GM19035 (cell line): ENCODE measurements around the gene LMOD3.

ENCODE experiments used
- ATAC-seq: cut with Tn5 transposase; IDR thresholded peaks from one replicate; pipeline ENCODE4 v1.9.1; 2021; ENCODE audit not compliant: unreplicated experiment

Gene LMOD3

DNA sequence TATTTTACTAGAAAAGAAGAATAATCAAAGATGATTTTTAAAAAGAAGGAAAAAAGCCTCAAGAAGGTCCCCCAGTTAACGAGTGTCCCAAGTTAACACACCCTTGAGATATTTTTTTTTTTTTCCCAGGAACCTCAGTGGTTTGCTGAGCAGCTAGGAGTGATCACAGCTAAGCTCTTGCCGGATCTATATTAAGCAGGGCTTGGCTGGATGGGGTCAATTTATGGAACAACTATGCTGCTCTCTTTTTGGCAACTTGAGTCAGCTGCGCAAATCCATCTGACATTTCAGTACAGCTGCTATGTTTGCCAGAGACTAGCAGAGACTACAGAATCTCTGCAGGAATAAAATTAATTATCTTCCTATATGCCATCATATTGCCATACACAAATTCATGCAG is at the start of gene LMOD3:
Gene LMOD3, minus strand, starts transcription at position 193 of the 400 bp plus-strand sequence. CDS start 209 bp downstream, outside the sequence.
- no peak for ATAC-seq

DNA sequence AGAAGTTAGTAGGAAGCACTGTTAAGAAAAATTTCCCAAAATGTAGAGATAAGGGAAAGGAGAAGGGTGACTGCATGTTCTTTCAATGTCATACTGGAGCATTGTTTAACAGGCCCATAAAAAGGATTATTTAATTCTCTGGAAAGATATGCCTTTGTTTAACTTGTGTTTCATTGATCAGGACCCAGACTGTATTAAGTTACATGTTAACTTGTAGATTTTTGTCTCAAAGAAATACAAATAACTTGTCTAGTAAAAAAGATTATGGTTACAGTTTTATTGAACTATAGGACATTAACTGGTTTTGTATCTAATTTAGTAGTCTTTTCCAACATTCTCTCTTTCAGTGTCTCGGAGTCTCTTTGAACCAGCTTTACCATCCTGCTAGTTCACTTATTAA is 49.7 kb upstream of the LMOD3 start:
- no peak for ATAC-seq

DNA sequence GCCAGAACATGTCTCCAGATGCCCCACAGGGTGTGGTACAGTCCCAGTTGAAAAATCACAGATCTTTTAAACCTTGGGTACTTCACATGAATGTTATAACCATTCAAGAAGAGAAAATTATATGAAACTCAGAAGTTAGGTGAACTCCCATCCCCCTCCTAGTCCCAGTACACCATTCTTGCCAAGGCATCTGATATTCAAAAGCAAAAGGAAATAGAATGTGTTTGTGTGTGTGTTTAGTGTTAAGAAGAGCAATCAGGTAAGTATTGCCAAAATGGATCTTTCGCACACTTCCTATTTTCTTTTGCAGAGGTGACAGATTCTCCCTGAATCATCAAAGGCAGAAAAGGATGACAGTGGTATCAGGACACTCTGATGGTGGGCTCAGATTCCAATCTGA is 44.1 kb upstream of the LMOD3 start:
- ATAC-seq, result no peak

DNA sequence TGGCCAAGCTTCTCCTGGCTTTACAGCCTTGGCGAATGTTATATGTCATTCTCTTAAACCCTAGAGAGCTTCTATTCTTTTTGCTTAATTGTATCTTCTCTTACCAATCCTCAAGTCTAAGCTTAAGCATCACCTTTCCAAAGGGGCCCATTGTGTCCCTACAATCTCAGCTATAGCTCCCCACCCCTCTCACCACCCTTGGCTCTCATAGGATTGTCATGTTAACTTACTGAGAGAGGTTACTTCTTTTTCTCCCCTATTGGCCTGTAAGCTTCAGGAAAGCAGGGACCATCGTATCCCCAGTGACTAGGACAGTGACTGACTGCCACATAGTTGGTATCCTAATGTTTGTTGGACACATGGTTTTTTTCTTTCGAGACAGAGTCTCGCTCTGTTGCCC is 43.3 kb upstream of the LMOD3 start:
- no peak for ATAC-seq

DNA sequence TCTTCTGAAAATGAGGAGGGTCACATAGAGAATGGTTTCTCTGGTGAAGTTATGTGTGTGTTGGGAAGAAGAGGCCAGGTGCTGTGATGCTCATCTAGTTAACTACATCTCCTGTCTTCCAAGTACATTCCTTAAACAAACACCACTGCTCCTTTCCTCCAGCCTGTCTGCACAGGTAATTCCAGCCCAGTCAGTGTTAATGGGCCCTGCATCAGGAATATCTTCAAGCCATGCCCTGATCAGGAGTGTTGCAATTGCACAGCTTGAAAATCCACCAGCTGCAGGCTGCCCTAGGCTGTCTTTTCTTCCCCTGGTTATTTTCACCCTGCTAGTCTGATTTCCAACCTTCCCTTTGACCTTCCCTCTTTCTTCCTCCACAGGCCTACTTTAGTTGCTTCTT is 41.9 kb upstream of the LMOD3 start:
- no peak for ATAC-seq

DNA sequence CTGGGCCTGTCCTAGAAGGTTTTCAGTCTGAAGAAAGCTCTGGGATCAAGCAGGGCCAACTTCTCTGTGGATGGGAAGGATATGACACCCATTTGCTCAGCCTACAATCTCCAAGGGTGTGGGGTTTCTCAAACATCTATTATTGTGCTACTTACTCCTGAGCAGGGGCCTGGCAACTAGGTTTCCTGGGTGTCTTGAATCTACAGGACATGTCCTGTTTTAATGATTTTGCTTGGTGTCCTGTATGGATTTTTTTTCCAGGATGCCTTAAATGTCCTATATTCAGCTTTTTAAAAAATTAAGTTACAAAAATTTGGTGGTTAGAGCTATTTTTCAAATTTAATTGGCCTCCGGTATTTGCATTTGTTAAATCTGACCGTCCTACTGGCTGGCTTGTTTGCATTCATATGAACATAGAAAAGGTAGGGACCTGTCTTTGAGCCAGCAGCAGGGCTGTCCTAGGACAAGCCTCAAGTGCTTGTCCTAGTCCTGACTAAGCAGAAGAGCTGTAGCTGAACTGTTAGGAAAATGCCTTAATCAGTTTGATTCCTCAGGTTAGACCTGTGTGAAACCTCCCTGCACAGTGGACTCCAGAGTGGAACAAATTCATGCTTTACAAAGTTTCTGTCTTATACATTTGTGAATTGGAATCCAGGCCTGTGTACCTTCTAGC is 40.0 kb upstream of the LMOD3 start:
- ATAC-seq, result no peak

DNA sequence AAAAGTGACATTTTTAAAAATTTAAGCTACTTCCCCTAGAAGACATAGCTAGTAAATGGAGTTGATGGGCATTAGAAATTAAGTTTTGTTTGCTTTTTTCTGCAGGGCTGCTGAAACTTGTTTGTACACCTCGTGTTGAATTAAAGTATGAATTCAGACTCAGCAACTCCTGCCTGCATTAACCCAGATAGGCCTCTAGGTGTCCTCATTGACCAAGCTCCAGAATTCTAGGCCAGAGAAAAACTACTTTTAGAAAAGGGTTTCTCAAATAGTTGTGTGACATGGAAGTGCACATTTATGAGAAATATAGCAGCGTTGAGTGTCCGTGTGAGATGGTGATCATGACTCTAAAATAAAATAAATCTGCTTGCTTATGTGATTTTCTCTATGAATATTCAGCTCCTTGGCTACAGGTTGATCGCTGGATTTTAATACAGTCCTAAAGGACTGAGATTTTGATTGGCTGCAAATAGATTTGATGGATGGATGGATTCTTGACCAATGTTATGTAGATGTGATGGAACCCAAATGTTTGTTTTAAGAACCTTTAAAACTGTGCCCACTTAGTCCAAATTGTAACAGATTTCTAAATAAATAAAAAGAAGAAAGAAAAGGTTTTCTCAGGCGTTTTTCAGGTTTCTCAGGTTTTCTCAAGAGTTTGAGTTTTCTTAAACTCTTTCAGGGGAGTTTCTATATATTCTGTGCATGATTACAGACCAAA is 39.4 kb upstream of the LMOD3 start:
- ATAC-seq, result no peak

DNA sequence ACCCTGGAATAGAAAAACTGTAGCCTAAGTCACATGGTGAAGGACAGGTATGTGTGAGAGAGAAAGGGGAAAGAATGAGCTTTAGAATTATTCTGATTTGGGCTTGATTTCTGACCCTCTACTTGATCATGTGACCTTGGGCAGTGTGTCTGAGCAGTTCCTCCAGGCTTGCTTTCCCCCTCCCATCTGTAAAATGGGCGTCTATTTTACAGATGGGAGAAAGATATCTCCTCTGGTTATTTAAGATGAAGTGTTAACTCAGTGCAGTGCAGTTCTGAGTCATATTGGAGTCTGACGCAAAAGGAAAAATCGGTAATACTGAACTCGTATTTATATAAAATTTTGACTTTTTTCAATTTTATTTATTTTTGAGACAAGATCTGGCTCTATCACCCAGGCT is 38.1 kb upstream of the LMOD3 start:
- no peak for ATAC-seq

DNA sequence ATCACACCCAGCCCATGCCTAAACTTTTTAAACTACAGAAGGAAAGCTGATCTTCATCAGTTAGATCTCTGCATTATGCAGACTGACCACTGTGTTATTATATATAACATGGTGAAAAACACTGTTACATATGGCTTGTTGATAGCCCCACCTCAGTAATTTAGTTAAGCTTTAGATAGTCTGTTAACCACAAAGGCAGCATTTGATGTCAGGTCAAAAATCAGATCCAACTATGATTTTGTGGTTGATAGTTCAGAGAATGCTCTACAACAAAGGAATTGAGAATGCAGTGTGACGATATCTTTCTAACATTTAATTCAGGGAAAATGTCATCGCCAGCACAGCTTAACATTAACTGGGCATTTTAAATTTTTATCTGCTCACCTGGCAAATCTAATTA is 37.7 kb upstream of the LMOD3 start:
- no peak for ATAC-seq

DNA sequence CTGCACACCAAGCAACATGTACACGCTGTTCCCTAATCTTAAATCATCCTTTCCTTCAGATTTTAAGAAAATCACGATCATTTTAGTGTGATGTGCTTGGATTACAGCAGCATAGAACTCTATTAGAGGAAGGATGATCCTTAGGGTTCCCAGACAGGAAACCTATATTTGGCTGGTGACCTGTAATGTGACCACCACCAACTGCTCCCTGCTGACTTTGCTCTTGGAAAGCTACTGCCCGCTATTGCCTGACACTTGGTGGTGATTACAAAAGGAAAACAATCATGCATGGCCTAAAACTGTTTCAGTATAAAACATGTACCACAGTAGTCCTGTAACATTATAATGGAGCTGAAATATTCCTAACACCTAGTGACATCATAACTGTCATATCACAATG is 27.2 kb upstream of the LMOD3 start:
- ATAC-seq, result no peak

DNA sequence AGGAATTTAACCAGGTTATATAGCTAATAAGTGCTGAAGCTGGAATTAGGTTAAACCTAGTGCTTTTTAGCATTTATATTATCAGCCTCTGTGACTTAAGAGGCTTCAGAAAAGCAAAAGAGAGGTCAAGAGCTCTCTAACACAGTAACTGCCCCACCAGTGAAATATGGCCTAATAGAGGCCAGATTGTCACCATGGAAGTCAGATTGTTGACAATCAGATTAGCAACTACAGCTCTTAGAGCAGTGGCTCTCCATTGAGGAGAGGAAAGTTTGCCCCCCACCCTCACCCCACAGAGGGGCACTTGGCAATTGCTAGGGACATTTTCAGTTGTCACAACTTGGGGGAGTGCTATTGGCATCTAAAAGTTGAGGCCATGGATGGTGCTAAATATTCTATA is 23.3 kb upstream of the LMOD3 start:
- ATAC-seq, result no peak

DNA sequence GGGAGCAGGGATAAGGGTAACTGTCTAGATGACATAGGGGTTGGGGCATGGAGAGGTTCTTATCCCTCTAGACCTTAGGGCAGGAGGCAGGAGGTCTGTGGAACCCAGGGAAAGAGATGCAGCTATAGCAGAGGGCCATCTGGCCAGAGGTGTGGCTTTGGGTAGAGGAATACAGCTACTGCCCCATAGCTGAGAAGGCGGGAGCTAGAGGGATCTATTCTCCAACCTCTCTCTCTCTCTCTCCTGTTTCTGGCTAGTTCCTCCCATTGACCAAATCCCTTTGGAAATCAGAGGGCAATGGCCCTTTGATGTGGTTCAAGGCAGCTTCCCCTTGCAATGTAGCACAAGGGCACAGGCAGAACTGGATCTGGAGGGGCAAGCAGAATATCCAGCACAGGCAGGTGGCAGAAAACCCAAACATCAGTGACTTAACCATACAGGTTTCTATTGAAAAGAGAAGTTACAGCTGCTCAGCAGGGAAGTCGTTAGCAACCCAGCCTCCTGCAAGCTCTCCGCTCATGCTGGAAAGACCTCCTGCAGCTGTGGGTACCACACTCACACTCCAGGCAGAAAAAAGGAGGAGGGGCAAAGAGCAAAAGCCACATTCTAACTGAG is 22.3 kb upstream of the LMOD3 start:
- no peak for ATAC-seq

DNA sequence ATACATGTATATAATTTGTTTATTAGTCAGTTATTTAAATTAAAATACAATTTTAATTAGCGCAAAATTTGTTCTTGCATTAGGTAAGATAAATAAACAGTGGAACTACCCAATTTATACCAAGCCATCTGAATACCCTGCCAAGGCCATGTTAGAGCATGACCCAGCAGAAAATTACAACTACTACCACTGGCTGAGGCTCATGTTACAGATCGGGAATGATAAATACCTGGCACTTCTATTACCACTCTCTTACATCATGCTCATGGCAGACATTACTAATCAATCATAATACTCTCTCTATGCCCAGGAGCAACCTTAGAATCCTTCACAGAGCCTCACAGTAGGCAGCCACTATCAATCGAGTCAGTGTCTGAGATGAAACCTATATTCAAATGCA is 21.2 kb upstream of the LMOD3 start:
- ATAC-seq, result no peak

DNA sequence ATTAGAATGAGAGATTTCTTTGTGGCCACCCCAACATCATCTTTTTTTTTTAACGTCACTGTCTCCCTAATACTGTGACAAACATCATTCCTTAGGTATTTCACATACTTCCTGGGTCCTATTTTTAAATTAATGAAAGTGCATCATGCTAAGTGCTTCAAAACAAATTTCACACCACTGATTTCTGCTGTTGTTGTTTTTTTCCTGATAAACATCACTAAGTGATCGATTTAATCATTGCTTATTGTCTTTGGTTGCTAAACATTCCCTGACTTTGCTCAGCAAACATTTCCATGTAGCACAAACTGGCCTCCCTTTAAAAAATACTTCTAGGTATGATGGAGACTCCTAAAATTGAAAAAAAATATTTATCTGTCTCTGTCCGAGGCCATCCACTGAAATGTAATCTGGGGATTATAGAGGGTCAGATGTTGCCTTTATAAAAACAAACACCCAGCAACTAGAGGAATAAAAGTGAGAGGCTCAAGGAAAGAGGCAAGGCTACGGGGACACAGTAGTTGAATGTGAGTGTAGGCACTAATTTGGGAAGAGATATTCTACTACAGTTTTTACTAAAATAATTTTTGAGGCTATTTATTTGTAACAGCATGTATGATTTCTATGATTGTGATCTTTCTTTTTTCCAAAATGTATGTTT is 20.5 kb upstream of the LMOD3 start:
- ATAC-seq, result no peak

DNA sequence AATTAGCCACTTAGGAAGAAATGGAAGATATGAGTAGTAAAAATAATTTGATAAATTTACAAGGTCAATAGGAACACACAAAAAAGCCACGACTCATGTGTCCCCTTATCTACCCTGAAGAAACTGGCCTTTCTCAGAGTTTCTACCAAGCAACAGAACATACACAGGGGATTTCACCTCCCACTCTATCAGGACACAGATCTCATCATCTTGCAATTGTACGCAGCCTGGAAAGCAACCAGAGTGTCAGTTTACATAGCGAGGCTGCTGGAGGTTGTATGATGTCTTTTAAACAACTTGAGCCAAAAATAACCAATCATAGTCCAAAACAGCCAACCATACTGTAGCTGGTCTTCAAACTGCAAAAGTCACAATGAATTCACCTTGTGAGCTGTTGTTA is 19.7 kb upstream of the LMOD3 start:
- ATAC-seq, result no peak

DNA sequence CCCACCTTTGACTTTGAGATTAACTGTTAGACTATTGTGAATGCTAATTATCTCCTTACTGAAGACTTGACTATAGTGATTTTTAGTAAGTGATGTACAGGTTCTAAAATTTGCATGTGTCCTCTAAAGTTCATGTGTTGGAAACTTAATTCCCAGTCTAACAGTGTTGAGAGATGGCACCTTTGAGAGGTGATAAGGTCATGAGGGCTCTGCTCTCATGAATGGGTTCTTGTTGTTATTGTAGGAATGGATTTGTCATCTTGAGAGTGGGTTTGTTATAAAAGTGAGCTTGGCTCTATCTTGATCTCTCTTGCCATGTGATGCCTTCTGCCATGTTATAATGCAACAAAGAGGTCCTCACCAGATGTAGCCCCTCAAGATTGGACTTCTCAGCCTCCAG is 18.9 kb upstream of the LMOD3 start:
- ATAC-seq, result no peak

DNA sequence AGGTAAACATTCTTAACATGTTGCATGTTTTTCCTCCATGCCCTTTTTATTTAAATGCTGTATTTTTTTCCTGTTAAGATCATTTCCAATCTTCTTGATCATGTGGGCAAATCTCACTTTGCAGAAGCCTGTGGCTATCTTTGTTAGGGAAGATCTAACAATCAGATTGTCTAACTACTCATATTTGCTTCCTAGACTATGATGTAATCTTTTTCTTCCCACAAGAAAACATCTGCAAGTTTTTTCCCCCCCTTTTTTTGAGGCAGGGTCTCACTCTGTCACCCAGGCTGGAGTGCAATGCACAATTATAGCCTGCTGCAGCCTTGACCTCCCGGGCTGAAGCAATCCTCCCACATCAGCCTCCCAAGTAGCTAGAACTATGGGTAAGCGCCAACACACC is 15.0 kb upstream of the LMOD3 start:
- ATAC-seq, result no peak

DNA sequence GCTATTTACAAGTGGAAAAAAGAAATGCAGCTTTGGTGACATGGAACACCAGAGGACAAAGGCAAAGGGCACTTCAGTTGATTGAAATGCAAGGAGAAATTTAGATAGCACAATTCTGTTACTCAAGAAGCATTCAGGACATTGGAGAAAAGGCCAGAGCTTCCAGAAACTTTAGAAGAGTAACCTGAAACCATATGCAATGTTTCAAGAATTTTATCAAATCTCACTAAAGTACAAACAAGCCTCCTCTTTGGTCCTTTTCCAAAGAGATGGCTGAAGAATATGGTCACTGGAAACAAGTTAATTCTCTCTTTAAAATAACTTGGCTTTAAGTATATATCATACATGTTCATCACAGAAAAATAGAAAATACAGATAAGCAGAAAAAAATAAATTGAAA is 14.6 kb upstream of the LMOD3 start:
- no peak for ATAC-seq

DNA sequence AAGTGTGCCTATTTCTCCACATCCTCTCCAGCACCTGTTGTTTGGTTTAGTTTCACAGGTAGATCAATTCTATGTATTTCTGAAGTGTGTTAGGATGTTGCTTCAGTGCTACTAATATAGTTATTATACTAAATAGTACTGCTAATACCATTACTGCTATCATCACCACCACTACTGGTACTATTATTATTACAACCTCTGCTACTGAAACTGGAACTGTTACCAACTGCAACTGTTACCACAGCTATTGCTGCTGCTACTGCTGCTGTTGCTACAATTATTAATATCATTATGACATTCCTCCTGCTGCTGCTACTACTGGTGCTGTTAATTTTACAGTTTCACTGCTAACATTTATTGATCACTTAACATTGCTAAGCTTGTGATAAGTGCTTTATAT is 8.3 kb upstream of the LMOD3 start:
- ATAC-seq, result peak; percentile 91

DNA sequence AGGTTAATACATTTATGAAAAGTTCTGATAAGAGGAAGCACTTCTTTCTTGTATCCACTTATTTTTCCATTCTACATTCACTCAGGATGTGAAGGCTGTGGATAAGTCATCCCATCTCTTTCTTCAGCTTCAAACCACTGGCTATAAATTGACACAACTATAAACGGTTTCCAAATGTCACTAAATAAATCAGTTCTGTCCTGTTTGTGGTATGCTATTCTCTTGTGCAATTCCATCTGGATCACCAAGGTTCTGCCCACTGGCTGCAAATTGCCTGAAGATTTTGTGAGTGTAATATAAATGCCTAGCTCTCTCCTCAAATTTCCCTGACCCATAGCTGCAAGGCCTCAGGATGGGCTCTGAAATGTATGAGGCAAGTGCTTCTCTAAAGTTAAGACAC is 7.1 kb upstream of the LMOD3 start:
- no peak for ATAC-seq

DNA sequence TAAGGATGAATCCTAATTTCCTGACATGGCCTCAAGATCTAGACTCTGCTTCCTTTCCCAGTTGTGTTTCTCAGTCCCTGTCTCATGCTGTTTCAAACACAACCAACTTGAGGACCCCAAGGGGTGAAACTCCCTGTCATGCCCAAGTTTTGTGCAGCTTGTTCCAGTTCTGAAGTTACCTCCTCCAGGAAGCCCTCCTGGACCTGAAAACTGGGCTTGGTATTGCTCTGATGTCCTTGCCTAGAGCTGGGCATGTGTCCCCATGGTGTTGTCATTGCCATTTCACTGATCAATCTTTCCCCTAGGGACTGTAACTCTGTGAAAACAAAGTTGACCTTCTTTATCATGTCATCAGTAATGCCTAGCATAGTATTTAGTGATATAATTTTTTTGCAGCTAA is 6.1 kb upstream of the LMOD3 start:
- no peak for ATAC-seq

DNA sequence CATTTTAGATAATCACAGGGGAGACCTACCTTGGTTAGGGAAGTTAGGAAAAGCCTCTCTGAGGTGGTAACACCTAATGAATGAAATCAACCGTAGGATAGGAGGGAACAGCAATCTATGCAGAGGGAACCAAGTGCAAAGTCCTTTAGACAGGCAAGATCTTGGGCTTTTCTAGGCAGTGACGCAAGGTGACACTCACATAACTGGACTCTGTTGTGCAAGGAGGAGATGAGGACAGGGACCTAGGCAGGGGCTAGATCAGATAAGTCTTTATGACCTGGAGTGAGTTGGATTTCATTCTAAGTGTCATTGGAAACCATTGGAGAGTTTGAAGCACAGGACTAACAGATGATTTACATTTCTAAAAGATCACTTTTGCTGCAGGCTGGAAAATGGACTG is 4.6 kb upstream of the LMOD3 start:
- ATAC-seq, result no peak
